SK-N-SH (cell line): ENCODE results near the gene GNAT1. TPM values are rescaled to one million over a fixed set of nuclear protein-coding genes. Genes with fewer than 3 reads are reported as not detected.

Experiments used
- CTCF ChIA-PET: fragments of 300-600, 350-600 bp; formaldehyde crosslinking; extraction: SDS; loops from one replicate; lab custom pipeline; 2021; lab: Yijun Ruan, JAX
- POLR2A ChIA-PET: fragments of 350-600 bp; sonication (Branson Sonifier 250); formaldehyde crosslinking; extraction: SDS; loops from one replicate; lab custom pipeline; 2020; ENCODE audit warnings: antibody characterized with exemption, inconsistent platforms; lab: Yijun Ruan, JAX
- DNase-seq: peaks from one replicate; pipeline ENCODE4 v3.0.0; 2012
- H2AFZ ChIP-seq: fragments of 200-600 bp; sonication (generic); 2 replicates; pipeline ENCODE4 v1.8.1; 2016; ENCODE audit warnings: antibody characterized with exemption, mild to moderate bottlenecking, low read depth
- H3F3A ChIP-seq: fragments of 200-600 bp; sonication (generic); replicated peaks from 2 replicates; pipeline ENCODE3; 2016; ENCODE audit warnings: antibody characterized with exemption, mild to moderate bottlenecking; ENCODE audit not compliant: insufficient read depth
- H3K27ac ChIP-seq, 2 experiments: fragments of 200-500 bp in 1 of 2; fragments of 200-600 bp in 1 of 2; sonication (Bioruptor generic) in 1 of 2; sonication (generic), shearing (Covaris generic) in 1 of 2; 2 replicates each; pipeline versions ENCODE4 v1.5.1 to v1.6.1; 2014 to 2016; ENCODE audit warnings: low read depth in 2 of 2, inconsistent platforms in 1 of 2, low read length in 1 of 2, mild to moderate bottlenecking in 1 of 2, mixed read lengths in 1 of 2
- H3K27me3 ChIP-seq: fragments of 200-600 bp; sonication (generic), shearing (Covaris generic); 2 replicates; pipeline ENCODE4 v1.6.1; 2016; ENCODE audit warnings: mixed run types; ENCODE audit not compliant: insufficient read depth
- H3K36me3 ChIP-seq, 2 experiments: fragments of 200-500 bp in 1 of 2; fragments of 200-600 bp in 1 of 2; sonication (Bioruptor generic) in 1 of 2; sonication (generic) in 1 of 2; replicated peaks in 1 of 2; 2 replicates each; pipeline versions ENCODE3 to v1.5.1; 2014 to 2016; ENCODE audit warnings: low read length in 1 of 2, mild to moderate bottlenecking in 1 of 2; ENCODE audit not compliant: insufficient read depth in 2 of 2, control insufficient read depth in 1 of 2
- H3K4me1 ChIP-seq, 2 experiments: fragments of 200-500 bp in 1 of 2; fragments of 200-600 bp in 1 of 2; sonication (Bioruptor generic) in 1 of 2; sonication (generic), shearing (Covaris generic) in 1 of 2; 2 replicates each; pipeline versions ENCODE4 v1.5.1 to v1.6.1; 2014 to 2016; ENCODE audit warnings: low read depth in 1 of 2, low read length in 1 of 2, mixed run types in 1 of 2; ENCODE audit not compliant: insufficient read depth in 2 of 2, control insufficient read depth in 1 of 2
- H3K4me2 ChIP-seq: fragments of 200-600 bp; sonication (generic), shearing (Covaris generic); 2 replicates; pipeline ENCODE4 v1.6.1; 2017; ENCODE audit warnings: mixed run types
- H3K4me3 ChIP-seq, 2 experiments: fragments of 200-500 bp in 1 of 2; fragments of 200-600 bp in 1 of 2; sonication (Bioruptor generic) in 1 of 2; sonication (generic), shearing (Covaris generic) in 1 of 2; 2 replicates each; pipeline versions ENCODE4 v1.5.1 to v1.8.1; 2014 to 2016; ENCODE audit warnings: low read depth in 2 of 2, inconsistent platforms in 1 of 2, low read length in 1 of 2, mild to moderate bottlenecking in 1 of 2, mixed read lengths in 1 of 2, moderate library complexity in 1 of 2
- H3K79me2 ChIP-seq: fragments of 200-600 bp; sonication (generic); 2 replicates; pipeline ENCODE4 v1.8.1; 2017; ENCODE audit warnings: mild to moderate bottlenecking; ENCODE audit not compliant: insufficient read depth
- H3K9ac ChIP-seq: fragments of 200-600 bp; sonication (generic); 2 replicates; pipeline ENCODE4 v1.6.1; 2017; ENCODE audit warnings: mixed run types
- H3K9me2 ChIP-seq: fragments of 200-600 bp; sonication (generic); 2 replicates; pipeline ENCODE4 v1.6.1; 2017; ENCODE audit warnings: mixed run types
- H3K9me3 ChIP-seq: fragments of 200-600 bp; sonication (generic); 2 replicates; pipeline ENCODE4 v1.6.1; 2017; ENCODE audit warnings: mixed run types, mild to moderate bottlenecking, moderate library complexity
- H4K20me1 ChIP-seq: fragments of 200-600 bp; sonication (generic); 2 replicates; pipeline ENCODE4 v1.6.1; 2017; ENCODE audit warnings: mild to moderate bottlenecking, mixed run types; ENCODE audit not compliant: insufficient read depth
- CHD2 ChIP-seq: fragments of 150-350 bp; IDR thresholded peaks from 2 replicates; pipeline ENCODE4 v1.6.1; 2018; ENCODE audit warnings: low read length; ENCODE audit not compliant: partially characterized antibody
- EP300 ChIP-seq, 2 experiments: IDR thresholded peaks; 2 replicates each; pipeline versions ENCODE4 v1.4.0 to v1.6.1; 2012; ENCODE audit warnings: borderline replicate concordance in 1 of 2, low read depth in 1 of 2, low read length in 1 of 2
- FOXJ3 ChIP-seq: sonication (generic); formaldehyde crosslinking; IDR thresholded peaks from 2 replicates; pipeline ENCODE4 v1.5.1; 2020; ENCODE audit warnings: mild to moderate bottlenecking, missing genetic modification reagents
- FOXM1 ChIP-seq: IDR thresholded peaks from 2 replicates; pipeline ENCODE4 v1.4.0; 2012; ENCODE audit warnings: low read depth, mild to moderate bottlenecking
- GABPA ChIP-seq: IDR thresholded peaks from 2 replicates; pipeline ENCODE4 v1.4.0; 2012; ENCODE audit warnings: low read depth, mild to moderate bottlenecking
- IRF3 ChIP-seq: fragments of 150-350 bp; IDR thresholded peaks from 2 replicates; pipeline ENCODE4 v1.6.1; 2016; ENCODE audit warnings: mild to moderate bottlenecking, low read depth, low read length
- JUND ChIP-seq: IDR thresholded peaks from 2 replicates; pipeline ENCODE4 v1.4.0; 2012
- MEF2A ChIP-seq: IDR thresholded peaks from 2 replicates; pipeline ENCODE4 v1.4.0; 2012; ENCODE audit warnings: low read depth, borderline replicate concordance
- MXI1 ChIP-seq: IDR thresholded peaks from 2 replicates; pipeline ENCODE4 v1.6.1; 2012; ENCODE audit warnings: mild to moderate bottlenecking, low read depth, low read length, improper control_type of control experiment
- NFIC ChIP-seq: IDR thresholded peaks from 2 replicates; pipeline ENCODE4 v1.4.0; 2012; ENCODE audit warnings: borderline replicate concordance
- POLR2AphosphoS5 ChIP-seq: IDR thresholded peaks from 2 replicates; pipeline ENCODE4 v1.6.1; 2012; ENCODE audit warnings: low read depth, low read length
- RAD21 ChIP-seq: IDR thresholded peaks from 2 replicates; pipeline ENCODE4 v1.6.1; 2012; ENCODE audit warnings: mild to moderate bottlenecking, low read length
- RXRA ChIP-seq: IDR thresholded peaks from 2 replicates; pipeline ENCODE4 v1.4.0; 2012; ENCODE audit warnings: low read depth, mild to moderate bottlenecking, borderline replicate concordance
- SMC3 ChIP-seq: IDR thresholded peaks from 2 replicates; pipeline ENCODE4 v1.6.1; 2012; ENCODE audit warnings: low read depth, low read length, improper control_type of control experiment
- TAF1 ChIP-seq: IDR thresholded peaks from 2 replicates; pipeline ENCODE4 v1.6.1; 2012; ENCODE audit warnings: low read depth, mild to moderate bottlenecking, low read length, moderate library complexity, borderline replicate concordance
- TCF12 ChIP-seq: IDR thresholded peaks from 2 replicates; pipeline ENCODE4 v1.4.0; 2012
- TEAD4 ChIP-seq: IDR thresholded peaks from 2 replicates; pipeline ENCODE4 v1.4.0; 2012; ENCODE audit warnings: mild to moderate bottlenecking, borderline replicate concordance; ENCODE audit not compliant: insufficient read depth
- WGBS: methylation state at CpG from one replicate; pipeline ENCODE4 v1.1.6; 2017; ENCODE audit warnings: low lambda C conversion rate; 5-methylcytosine and 5-hydroxymethylcytosine counted together
- polyA plus RNA-seq, 3 experiments: library from polyadenylated mRNA; depleted of rRNA; stranded (reverse); fragments of >200 nt; gene quantifications; 2 replicates each; pipeline ENCODE4 v1.2.3, GENCODE V29; 2012
- TF ChIP-seq, protein P1 (sequence below): fragments of 200-600 bp; sonication (generic); IDR thresholded peaks from 2 replicates; pipeline ENCODE4 v1.6.1; 2017; ENCODE audit warnings: antibody characterized with exemption, mild to moderate bottlenecking, moderate library complexity
- TF ChIP-seq, protein P2 (sequence below): IDR thresholded peaks from 2 replicates; pipeline ENCODE4 v1.4.0; 2012; ENCODE audit warnings: low read depth, borderline replicate concordance
- TF ChIP-seq, protein P3 (sequence below): IDR thresholded peaks from 2 replicates; pipeline ENCODE4 v1.6.1; 2012; ENCODE audit warnings: mild to moderate bottlenecking, low read depth, low read length, moderate library complexity

Gene GNAT1
- polyA plus RNA-seq, 1 of the 3 experiments (the other 2 are of a cell fraction), result not detected

- peak overlapping the region; percentile 73 for H3K4me2 ChIP-seq
- H3K4me3 ChIP-seq, result peak overlapping the region; percentile 46 to 57
- no peak; the same call in 1 of the 2 replicates for TF ChIP-seq POLR2AphosphoS5
- no peak for TF ChIP-seq FOXJ3
- TF ChIP-seq, protein P1, sequence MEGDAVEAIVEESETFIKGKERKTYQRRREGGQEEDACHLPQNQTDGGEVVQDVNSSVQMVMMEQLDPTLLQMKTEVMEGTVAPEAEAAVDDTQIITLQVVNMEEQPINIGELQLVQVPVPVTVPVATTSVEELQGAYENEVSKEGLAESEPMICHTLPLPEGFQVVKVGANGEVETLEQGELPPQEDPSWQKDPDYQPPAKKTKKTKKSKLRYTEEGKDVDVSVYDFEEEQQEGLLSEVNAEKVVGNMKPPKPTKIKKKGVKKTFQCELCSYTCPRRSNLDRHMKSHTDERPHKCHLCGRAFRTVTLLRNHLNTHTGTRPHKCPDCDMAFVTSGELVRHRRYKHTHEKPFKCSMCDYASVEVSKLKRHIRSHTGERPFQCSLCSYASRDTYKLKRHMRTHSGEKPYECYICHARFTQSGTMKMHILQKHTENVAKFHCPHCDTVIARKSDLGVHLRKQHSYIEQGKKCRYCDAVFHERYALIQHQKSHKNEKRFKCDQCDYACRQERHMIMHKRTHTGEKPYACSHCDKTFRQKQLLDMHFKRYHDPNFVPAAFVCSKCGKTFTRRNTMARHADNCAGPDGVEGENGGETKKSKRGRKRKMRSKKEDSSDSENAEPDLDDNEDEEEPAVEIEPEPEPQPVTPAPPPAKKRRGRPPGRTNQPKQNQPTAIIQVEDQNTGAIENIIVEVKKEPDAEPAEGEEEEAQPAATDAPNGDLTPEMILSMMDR, result peak; percentile 97
- TF ChIP-seq TEAD4, result no peak
- TF ChIP-seq MXI1, result peak; percentile 28; the same call in 1 of the 2 replicates
- TF ChIP-seq SMC3, result peak; percentile 90
- TF ChIP-seq NFIC, result no peak
- TF ChIP-seq RAD21, result peak; percentile 73
- TF ChIP-seq TCF12, result peak; percentile 19; the same call in 1 of the 2 replicates
- TF ChIP-seq IRF3, result no peak
- no peak for TF ChIP-seq FOXM1
- no peak for TF ChIP-seq TAF1
- no peak; the same call in 1 of the 2 replicates for TF ChIP-seq GABPA
- TF ChIP-seq EP300 (IDR thresholded peaks at IDR 0.05; ENCODE audit: borderline replicate concordance in 1 of 2, low read depth in 1 of 2, low read length in 1 of 2), result no peak
- TF ChIP-seq JUND, result no peak
- no peak for TF ChIP-seq RXRA
- TF ChIP-seq MEF2A, result no peak
- peak; percentile 94 for TF ChIP-seq CHD2
- TF ChIP-seq, protein P2, sequence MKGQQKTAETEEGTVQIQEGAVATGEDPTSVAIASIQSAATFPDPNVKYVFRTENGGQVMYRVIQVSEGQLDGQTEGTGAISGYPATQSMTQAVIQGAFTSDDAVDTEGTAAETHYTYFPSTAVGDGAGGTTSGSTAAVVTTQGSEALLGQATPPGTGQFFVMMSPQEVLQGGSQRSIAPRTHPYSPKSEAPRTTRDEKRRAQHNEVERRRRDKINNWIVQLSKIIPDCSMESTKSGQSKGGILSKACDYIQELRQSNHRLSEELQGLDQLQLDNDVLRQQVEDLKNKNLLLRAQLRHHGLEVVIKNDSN, result no peak
- TF ChIP-seq, protein P3, sequence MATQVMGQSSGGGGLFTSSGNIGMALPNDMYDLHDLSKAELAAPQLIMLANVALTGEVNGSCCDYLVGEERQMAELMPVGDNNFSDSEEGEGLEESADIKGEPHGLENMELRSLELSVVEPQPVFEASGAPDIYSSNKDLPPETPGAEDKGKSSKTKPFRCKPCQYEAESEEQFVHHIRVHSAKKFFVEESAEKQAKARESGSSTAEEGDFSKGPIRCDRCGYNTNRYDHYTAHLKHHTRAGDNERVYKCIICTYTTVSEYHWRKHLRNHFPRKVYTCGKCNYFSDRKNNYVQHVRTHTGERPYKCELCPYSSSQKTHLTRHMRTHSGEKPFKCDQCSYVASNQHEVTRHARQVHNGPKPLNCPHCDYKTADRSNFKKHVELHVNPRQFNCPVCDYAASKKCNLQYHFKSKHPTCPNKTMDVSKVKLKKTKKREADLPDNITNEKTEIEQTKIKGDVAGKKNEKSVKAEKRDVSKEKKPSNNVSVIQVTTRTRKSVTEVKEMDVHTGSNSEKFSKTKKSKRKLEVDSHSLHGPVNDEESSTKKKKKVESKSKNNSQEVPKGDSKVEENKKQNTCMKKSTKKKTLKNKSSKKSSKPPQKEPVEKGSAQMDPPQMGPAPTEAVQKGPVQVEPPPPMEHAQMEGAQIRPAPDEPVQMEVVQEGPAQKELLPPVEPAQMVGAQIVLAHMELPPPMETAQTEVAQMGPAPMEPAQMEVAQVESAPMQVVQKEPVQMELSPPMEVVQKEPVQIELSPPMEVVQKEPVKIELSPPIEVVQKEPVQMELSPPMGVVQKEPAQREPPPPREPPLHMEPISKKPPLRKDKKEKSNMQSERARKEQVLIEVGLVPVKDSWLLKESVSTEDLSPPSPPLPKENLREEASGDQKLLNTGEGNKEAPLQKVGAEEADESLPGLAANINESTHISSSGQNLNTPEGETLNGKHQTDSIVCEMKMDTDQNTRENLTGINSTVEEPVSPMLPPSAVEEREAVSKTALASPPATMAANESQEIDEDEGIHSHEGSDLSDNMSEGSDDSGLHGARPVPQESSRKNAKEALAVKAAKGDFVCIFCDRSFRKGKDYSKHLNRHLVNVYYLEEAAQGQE, result no peak
- WGBS, result 6% methylated on average over 14 of the region's 25 CpGs
- DNase-seq, result peak; percentile 95
- H4K20me1 ChIP-seq, result peaks cover 91% of the 10 kb centered on the region
- ChIA-PET POLR2A (interaction anchor here (1.0 to 1.5 kb wide), 4 partner anchors 10 to 64 kb away, joined by 3 to 4 read pairs (median 4); partner anchors contain the start of gene GNAI2), CTCF (interaction anchor here (0.6 to 61.6 kb wide), 31 partner anchors 12 to 370 kb away, joined by 3 to 1375 read pairs (median 4); partner anchors contain the start of genes GNAI2, GNAT1, IFRD2 and SLC38A3)
- peaks cover 43% of the 10 kb centered on the region for H3F3A ChIP-seq
- peaks cover 0 to 15% of the 10 kb centered on the region in 2 experiments for H3K36me3 ChIP-seq
- no peak overlapping the region for H2AFZ ChIP-seq
- H3K27ac ChIP-seq, result peak overlapping the region; percentile 72 to 89
- no peaks in the 10 kb centered on the region for H3K9me2 ChIP-seq
- H3K4me1 ChIP-seq, result peaks cover 35 to 36% of the 10 kb centered on the region in 2 experiments; a peak in 3 of 4 replicates
- no peaks in the 10 kb centered on the region for H3K9me3 ChIP-seq
- peaks cover 100% of the 10 kb centered on the region for H3K79me2 ChIP-seq
- H3K27me3 ChIP-seq, result no peaks in the 10 kb centered on the region
- H3K9ac ChIP-seq, result peak overlapping the region; percentile 55; the same call in 1 of the 2 replicates
Measured at GRCh38 chr3:50245831-50246516, 54.6 kb downstream of the GNAT1 start.
